Caco-2 (cell line): ENCODE results near the gene ANXA2. TPM values are rescaled to one million over a fixed set of nuclear protein-coding genes. Genes with fewer than 3 reads are reported as not detected.
A peak's percentile ranks its signal among the peaks of the same experiment; 100 is the strongest.

ENCODE experiments used
- BruUV-seq: library from RNA; stranded (reverse); fragments of 400-500 nt; replicated peaks from 2 replicates; lab custom pipeline; 2021; lab: Mats Ljungman, UMichigan
- CTCF ChIA-PET: fragments of 300-600 bp; sonication (Branson Sonifier 250); formaldehyde crosslinking; loops from one replicate; lab custom pipeline; 2022; ENCODE audit warnings: antibody characterized with exemption; lab: Charles Lee
- POLR2A ChIA-PET: fragments of 300-600 bp; sonication (Branson Sonifier 250); formaldehyde crosslinking; loops from one replicate; lab custom pipeline; 2022; ENCODE audit warnings: antibody characterized with exemption; lab: Charles Lee
- DNase-seq, 2 experiments: peaks; one replicate each; pipeline versions ENCODE4 v3.0.0 to v3.0.0-alpha.2; 2020 to 2022
- H3K27me3 ChIP-seq: replicated peaks from 2 replicates; pipeline ENCODE4 v1.6.0; 2011; ENCODE audit warnings: low read length; ENCODE audit not compliant: control insufficient read depth, insufficient read depth
- H3K36me3 ChIP-seq: 2 replicates; pipeline ENCODE4 v1.5.1; 2011; ENCODE audit warnings: low read length; ENCODE audit not compliant: control insufficient read depth, insufficient read depth
- H3K4me1 ChIP-seq: fragments of 250-450 bp; sonication (Bioruptor Pico); 2 replicates; pipeline ENCODE4 v1.5.1; 2020; ENCODE audit warnings: mild to moderate bottlenecking
- H3K4me3 ChIP-seq: 2 replicates; pipeline ENCODE4 v1.5.1; 2011; ENCODE audit warnings: low read depth, mild to moderate bottlenecking, control low read depth, low read length
- H3K9me3 ChIP-seq: fragments of 250-450 bp; sonication (Bioruptor Pico); 2 replicates; pipeline ENCODE4 v1.5.1; 2020; ENCODE audit warnings: mild to moderate bottlenecking, moderate library complexity
- H3K27ac Mint-ChIP-seq: one replicate; pipeline ENCODE4 v1.8.0; 2022; ENCODE audit warnings: mixed read lengths; ENCODE audit not compliant: unreplicated experiment
- H3K27me3 Mint-ChIP-seq: one replicate; pipeline ENCODE4 v1.8.0; 2022; ENCODE audit warnings: mixed read lengths; ENCODE audit not compliant: insufficient read depth, unreplicated experiment
- H3K36me3 Mint-ChIP-seq: one replicate; pipeline ENCODE4 v1.8.0; 2022; ENCODE audit warnings: mild to moderate bottlenecking, mixed read lengths; ENCODE audit not compliant: insufficient read depth, unreplicated experiment
- H3K4me1 Mint-ChIP-seq: one replicate; pipeline ENCODE4 v1.8.0; 2022; ENCODE audit warnings: low read depth, mixed read lengths; ENCODE audit not compliant: unreplicated experiment
- H3K4me3 Mint-ChIP-seq: one replicate; pipeline ENCODE4 v1.8.0; 2022; ENCODE audit warnings: mild to moderate bottlenecking, moderate library complexity, mixed read lengths; ENCODE audit not compliant: unreplicated experiment
- H3K9me3 Mint-ChIP-seq: one replicate; pipeline ENCODE4 v1.8.0; 2022; ENCODE audit warnings: mixed read lengths; ENCODE audit not compliant: unreplicated experiment
- intact Hi-C: fragments of 100-400 bp; cut with micrococcal nuclease; formaldehyde crosslinking; loops from one replicate; pipeline ENCODE4 v1.10.0; 2022; ENCODE audit not compliant: unreplicated experiment
- total RNA-seq: library from RNA; stranded (reverse); gene quantifications from 2 replicates; pipeline ENCODE4 v1.2.3, GENCODE V29; 2022
- TF ChIP-seq, protein P1 (sequence below), 2 experiments: fragments of 200-600 bp in 1 of 2; IDR thresholded peaks; 1 replicate in 1 of 2; 2 replicates in 1 of 2; pipeline versions ENCODE4 v1.5.1 to v1.8.0; 2011 to 2022; ENCODE audit warnings: antibody characterized with exemption in 1 of 2, control low read depth in 1 of 2, inconsistent platforms in 1 of 2, low read depth in 1 of 2, low read length in 1 of 2, mild to moderate bottlenecking in 1 of 2, moderate library complexity in 1 of 2; ENCODE audit not compliant: insufficient read depth in 1 of 2, severe bottlenecking in 1 of 2, unreplicated experiment in 1 of 2

Gene ANXA2
- total RNA-seq, 1 experiment from 2014 or later = 1,141 TPM

DNA sequence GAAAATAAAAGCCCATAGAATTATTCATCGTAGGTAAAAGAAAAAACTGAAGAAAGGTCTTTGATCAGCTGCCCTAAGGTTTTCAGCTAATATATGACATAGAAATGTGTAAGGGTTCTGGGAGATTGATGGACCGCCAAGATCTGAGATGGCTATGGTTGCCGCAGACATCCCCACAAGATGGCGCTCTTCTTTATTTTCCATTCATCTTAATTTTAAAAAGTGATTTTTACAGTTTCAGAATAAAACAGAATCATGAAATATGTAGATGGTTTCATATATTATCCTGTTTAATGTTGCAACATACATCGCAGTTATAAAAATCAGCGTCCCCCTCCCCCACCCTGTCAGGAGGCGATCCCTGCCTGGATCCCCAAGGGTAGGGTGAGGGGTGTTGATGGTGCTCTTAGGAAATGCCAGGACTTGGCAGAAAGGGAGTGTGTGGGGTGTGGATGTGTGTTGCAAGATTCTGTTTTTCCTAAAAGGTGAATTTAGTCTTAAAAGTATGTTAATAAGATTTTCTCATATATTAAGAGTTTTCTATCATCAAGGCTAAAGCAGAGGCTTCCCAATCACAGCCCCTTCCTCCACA, 68.8 kb downstream of the ANXA2 start:
- TF ChIP-seq, protein P1, sequence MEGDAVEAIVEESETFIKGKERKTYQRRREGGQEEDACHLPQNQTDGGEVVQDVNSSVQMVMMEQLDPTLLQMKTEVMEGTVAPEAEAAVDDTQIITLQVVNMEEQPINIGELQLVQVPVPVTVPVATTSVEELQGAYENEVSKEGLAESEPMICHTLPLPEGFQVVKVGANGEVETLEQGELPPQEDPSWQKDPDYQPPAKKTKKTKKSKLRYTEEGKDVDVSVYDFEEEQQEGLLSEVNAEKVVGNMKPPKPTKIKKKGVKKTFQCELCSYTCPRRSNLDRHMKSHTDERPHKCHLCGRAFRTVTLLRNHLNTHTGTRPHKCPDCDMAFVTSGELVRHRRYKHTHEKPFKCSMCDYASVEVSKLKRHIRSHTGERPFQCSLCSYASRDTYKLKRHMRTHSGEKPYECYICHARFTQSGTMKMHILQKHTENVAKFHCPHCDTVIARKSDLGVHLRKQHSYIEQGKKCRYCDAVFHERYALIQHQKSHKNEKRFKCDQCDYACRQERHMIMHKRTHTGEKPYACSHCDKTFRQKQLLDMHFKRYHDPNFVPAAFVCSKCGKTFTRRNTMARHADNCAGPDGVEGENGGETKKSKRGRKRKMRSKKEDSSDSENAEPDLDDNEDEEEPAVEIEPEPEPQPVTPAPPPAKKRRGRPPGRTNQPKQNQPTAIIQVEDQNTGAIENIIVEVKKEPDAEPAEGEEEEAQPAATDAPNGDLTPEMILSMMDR (IDR thresholded peaks at IDR 0.05; ENCODE audit: insufficient read depth in 1 of 2, low read depth in 1 of 2, low read length in 1 of 2, severe bottlenecking in 1 of 2, unreplicated experiment in 1 of 2) = peak; percentile 53 to 68
- Histone ChIP-seq H3K4me3 (no peak overlapping the region), H3K36me3 (no peaks in the 10 kb centered on the region), H3K9me3 (no peaks in the 10 kb centered on the region), H3K4me1 (no peaks in the 10 kb centered on the region), H3K27me3 (no peaks in the 10 kb centered on the region)
- peak in 1 of 2 experiments; percentile 16 for DNase-seq
- no peaks in the 10 kb centered on the region for H3K4me1 Mint-ChIP-seq
- H3K4me3 Mint-ChIP-seq = no peak overlapping the region
- ChIA-PET POLR2A (no interaction called here), CTCF (interaction anchor here (0.6 kb wide), 1 partner anchor 637 kb away, joined by 3 read pairs; no protein-coding TSS in a partner anchor)
- intact Hi-C loops = loop anchor here (5.0 to 10.0 kb wide), 5 partner anchors 74 to 577 kb away; no protein-coding TSS in a partner anchor
- no TSS peak for BruUV-seq
- no peaks in the 10 kb centered on the region for H3K36me3 Mint-ChIP-seq
- peaks cover 12% of the 10 kb centered on the region for H3K27me3 Mint-ChIP-seq
- no peak overlapping the region for H3K27ac Mint-ChIP-seq
- H3K9me3 Mint-ChIP-seq = no peaks in the 10 kb centered on the region

DNA sequence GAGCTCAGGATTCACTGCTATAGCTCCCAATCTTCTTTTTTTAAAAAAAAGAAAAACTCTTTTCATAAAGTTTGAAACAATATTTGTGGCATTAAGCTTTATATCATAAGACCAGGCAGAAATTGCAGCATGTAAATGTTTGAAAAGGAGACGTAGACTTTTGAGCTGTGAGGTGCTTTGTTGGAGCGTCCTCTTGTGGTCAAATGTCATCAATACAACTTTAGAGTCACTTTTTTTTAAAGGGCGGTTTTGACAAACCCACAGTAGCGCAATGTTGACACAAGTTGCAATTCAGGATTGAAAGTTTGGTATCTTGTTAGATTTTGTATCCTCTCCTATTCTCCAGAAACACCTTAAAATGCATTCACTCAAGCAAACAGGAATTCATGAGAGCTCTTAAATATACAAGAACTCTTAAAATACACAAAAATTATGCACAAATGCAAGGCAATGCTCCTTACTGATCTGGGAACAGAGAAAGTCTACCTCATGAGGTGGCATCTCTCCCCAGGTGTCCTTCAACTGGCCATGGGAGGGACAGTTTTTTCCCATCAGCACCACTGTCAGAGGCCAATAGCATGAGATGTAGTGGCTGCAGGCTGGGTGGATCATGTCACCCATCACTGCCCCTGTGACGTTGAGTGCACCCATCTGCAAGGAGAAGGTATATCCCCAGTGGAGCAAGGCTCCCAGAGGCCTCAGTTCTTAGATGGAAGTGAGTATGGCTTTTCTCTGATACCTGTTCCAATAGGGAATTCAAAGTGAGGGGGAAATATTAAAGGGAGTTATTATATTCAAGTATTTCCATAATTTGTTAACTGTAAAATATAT, 70.7 kb downstream of the ANXA2 start:
- POLR2A ChIA-PET = no interaction called here
- Mint-ChIP-seq H3K4me1 (no peaks in the 10 kb centered on the region), H3K27me3 (peaks cover 14% of the 10 kb centered on the region), H3K36me3 (no peaks in the 10 kb centered on the region), H3K27ac (no peak overlapping the region), H3K4me3 (no peak overlapping the region), H3K9me3 (no peaks in the 10 kb centered on the region)
- Histone ChIP-seq H3K9me3 (no peaks in the 10 kb centered on the region), H3K4me1 (no peaks in the 10 kb centered on the region), H3K36me3 (no peaks in the 10 kb centered on the region), H3K4me3 (no peak overlapping the region), H3K27me3 (no peaks in the 10 kb centered on the region)
- intact Hi-C loops = loop anchor here (1.0 to 10.0 kb wide), 7 partner anchors 72 to 602 kb away; no protein-coding TSS in a partner anchor
- TF ChIP-seq, protein P1 (IDR thresholded peaks at IDR 0.05; ENCODE audit: insufficient read depth in 1 of 2, low read depth in 1 of 2, low read length in 1 of 2, severe bottlenecking in 1 of 2, unreplicated experiment in 1 of 2) = peak; percentile 80 to 84
- CTCF ChIA-PET = interaction anchor here (0.8 to 1.5 kb wide), 7 partner anchors 112 to 602 kb away, joined by 3 to 12 read pairs (median 5); partner anchors contain the start of gene FOXB1
- peak in 1 of 2 experiments; percentile 63 for DNase-seq
- no TSS peak for BruUV-seq

DNA sequence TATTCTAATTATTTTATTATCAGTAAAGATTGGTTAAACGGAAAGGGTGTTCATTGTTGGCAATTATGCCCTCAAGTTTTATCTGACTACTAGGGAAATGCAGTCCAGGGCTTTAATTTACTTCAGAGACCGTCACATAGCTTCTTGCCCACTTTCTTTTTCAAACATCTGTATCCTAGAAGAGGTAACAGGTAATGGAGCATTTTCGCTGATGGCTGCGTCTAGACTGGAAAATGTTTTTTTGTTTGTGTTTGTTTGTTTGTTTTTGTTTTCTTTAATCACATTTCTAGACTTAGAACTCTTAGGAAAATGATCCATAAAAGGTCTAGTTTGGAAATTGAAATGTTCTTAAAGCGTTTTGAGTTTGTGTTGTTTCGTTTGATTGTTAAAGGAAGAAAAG, 71.4 kb downstream of the ANXA2 start:
- no peaks in the 10 kb centered on the region for H3K36me3 ChIP-seq
- POLR2A ChIA-PET = no interaction called here
- Mint-ChIP-seq H3K4me3 (no peak overlapping the region), H3K27me3 (peaks cover 14% of the 10 kb centered on the region), H3K36me3 (no peaks in the 10 kb centered on the region), H3K4me1 (no peaks in the 10 kb centered on the region), H3K9me3 (no peaks in the 10 kb centered on the region), H3K27ac (no peak overlapping the region)
- H3K27me3 ChIP-seq = no peaks in the 10 kb centered on the region
- H3K4me3 ChIP-seq = no peak overlapping the region
- DNase-seq = no peak
- no TSS peak for BruUV-seq
- TF ChIP-seq, protein P1 (IDR thresholded peaks at IDR 0.05; ENCODE audit: insufficient read depth in 1 of 2, low read depth in 1 of 2, low read length in 1 of 2, severe bottlenecking in 1 of 2, unreplicated experiment in 1 of 2) = no peak
- no peaks in the 10 kb centered on the region for H3K9me3 ChIP-seq
- intact Hi-C loops = loop anchor here (1.0 to 10.0 kb wide), 7 partner anchors 72 to 601 kb away; no protein-coding TSS in a partner anchor
- CTCF ChIA-PET = interaction anchor here (0.8 to 1.5 kb wide), 8 partner anchors 111 to 602 kb away, joined by 3 to 12 read pairs (median 5); partner anchors contain the start of gene FOXB1
- no peaks in the 10 kb centered on the region for H3K4me1 ChIP-seq
